NOMO-1 treated with dmso at 0.1 percent for 144 hours (cell line): Measurements from ENCODE around the gene SMAD7.

Source experiments
- DNase-seq: peaks from one replicate; lab custom pipeline; 2025; ENCODE audit not compliant: unreplicated experiment; lab: John Stamatoyannopoulos, UW

Gene SMAD7

DNA sequence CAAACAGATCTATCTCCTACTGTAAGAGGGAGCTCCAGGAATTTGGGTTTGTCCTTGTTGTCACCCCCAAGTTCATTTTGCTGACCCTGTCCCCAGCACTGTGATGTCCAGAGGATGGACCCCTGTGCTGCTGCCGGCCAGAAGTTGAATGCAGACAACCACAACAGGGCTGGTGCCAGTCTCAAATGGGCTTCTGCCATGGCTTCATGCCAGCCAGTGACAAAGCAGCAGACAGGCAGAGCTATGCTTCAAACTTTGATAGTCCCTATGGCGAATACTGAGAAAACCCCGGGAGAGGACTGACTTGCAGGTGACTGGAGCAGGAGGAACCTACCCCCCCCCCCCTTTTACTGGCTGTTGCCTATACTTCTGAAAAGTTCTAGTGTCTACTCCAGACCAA is 3.2 kb downstream of the SMAD7 start:
- no peak for DNase-seq

DNA sequence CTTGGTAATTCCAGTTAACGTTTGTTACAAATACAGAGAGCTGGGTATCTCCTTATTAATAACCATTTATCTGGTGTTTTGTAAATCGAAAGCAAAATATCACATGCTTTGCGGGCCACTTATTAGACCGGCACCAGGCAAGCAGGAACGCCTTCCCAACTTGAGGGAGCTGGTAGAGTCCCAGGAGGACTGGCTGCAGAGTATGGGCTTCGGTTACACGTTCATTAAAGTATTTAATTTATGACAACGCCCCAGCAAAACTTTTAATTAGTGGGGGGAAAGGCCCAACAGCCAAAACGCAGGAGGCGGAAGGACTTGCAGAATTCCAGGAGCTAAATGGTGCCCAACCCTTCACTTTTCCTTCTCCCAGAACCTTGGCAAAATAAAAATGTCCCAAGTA is 3.7 kb downstream of the SMAD7 start:
- no peak for DNase-seq

DNA sequence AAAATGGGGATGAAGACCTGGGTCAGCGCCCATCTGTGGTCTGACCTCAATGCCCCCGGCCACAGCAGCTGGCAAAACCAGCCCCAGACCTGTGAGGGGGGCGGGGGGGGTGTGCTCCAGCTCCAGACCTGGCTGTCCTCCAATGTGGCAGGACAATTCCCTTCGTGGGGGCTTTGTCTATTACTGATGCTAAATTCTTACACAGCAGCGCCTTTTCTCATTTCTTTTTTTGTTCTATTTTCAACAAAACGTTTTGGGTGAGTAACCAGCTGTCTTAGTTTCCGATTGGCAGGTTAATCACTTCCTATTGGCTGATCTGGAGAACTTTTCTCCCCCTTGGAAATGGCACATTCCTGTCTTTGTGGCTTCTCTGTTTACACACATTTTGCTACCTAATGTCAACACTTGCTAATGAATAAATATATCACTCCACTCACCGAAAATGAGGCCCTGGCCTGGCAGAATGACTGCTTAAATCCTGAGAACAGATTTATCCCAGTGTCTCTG is 4.4 kb downstream of the SMAD7 start:
- no peak for DNase-seq

DNA sequence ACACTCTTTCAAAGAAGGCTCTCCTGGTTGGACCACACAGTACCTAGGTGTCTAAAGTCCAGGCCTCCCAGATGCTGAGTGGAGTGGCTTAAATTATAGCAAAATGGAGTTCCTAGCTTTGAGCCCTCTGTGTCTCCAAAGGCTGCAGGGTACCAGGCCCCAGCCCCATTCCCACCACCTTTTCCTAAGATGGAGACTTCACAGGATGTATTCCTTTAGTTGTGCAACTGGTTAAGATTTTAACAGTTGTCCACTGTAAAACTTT is 4.9 kb downstream of the SMAD7 start:
- DNase-seq, result no peak

DNA sequence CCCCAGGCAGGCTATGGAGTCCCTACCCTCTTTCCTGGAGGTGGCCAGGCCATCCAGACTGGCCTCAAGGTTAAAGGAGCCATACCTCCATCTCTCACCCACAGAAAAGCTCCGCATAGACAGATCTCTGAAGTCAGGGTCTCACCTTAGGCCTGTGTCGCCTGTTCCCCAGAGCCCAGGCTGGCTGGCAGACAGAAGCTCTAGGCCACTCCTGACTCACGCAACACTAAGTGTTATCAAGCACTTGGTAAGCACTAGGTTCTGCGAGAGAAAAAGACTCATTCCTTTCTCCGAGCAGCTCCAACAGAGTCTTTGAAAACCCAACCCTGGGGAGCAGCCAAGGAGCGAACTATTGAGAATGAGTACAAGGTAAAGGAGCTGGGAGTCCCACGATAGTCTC is 6.1 kb downstream of the SMAD7 start:
- DNase-seq, result no peak

DNA sequence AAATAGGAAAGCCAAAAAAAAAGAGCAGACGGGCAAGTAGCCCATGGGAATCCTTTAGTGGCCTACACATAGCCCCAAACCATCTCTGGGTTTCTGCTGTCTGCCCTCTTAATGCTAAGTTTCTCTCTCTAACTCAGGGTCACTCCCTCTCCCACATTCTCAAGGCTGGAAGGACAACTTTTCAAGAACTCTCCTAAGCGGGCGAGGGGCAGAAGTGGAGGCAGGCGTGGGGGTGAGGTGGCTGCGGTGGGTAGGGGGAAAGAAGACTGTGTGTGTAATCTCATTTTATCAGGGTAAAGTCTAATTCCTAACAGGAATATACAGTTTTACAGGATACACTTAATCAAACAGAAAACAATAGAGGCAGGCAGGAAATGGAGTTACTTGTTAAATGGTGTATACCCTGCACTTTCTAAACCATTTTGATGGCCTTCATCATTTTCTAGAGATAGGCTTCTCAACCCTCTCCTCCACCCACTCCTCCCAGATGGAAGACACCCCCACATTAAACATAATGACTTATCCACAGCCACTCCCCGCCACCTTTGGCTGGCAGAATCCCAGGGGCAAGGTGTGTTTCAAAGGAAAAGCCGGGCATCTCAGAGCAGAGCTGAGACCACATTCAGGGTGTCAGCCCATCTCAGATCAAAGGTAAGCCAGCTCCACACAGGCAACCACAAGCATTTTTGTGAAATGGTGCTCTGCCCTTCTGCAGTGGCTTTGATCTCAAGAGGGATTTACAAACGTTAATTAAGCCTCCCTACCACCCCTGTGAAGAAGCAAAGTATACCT is 6.8 kb downstream of the SMAD7 start:
- no peak for DNase-seq

DNA sequence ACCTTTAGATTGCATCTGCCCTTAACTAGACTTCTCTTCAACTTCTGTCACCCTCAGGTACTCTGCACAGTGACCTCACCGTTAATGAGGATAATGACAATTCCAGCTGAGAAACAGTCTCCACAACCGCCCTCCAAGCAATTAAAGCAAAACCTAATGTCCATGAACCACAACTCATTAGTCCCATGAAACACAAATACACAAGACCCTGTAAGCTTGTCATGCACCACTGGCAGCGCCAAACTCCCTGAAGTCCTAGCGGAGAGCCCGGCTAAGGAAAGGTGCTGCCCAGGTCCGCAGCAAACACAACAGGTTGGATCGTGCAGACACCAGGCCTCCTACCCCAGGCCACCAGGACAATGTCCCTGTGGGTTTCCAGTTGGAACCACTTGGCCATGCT is 7.4 kb downstream of the SMAD7 start:
- no peak for DNase-seq

DNA sequence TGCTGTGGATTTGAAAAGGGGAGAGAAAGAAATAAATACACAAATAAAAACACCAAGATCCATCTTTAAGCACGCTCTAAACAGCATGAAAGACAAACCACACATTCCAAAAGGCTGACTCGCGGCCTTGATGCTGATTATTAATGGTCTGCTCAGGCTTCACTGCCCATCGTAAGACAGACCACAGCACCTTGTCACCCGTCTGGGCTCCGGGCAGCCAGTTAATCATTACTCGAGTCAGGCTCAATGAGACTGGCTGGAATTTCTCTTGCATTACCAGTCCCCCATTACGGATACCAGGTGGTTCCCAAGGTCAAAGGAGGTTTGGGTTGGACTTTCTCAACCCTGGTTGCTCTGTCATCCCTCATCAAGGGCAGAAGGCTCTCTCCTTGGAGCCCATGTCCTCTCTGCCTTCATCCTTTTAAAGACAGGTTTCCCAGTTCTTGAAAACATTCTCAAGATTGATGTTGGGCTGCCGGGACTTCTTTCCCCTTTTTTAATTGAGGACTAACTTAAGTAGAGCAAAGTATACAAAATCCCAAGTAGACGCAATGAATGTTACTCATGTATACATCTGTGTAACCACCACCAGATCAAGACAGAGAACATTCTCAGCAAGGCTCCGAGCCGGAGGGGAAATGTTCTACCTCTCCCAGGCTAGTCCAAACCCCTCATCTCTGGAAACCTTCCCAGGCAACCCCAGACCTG is 8.1 kb downstream of the SMAD7 start:
- DNase-seq, result no peak

DNA sequence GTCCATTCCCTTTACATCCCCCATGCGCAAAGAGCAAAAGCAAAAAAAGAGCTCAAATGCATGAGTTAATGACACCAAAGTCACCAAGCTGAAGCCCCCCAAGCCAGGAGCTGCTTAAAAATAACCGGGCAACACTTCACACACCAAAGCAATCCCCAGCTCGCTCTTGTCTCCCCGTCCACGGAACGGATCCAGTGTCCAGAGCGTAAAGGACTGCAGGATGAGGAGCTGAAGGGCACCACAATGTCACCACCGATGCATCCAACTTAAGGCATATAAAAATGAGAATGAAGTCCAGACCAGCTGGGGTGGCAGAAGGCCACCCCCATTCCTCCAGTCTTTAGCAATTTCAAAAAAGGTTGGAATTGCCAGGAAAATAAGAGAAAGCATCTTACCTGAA is 8.7 kb downstream of the SMAD7 start:
- DNase-seq, result no peak

DNA sequence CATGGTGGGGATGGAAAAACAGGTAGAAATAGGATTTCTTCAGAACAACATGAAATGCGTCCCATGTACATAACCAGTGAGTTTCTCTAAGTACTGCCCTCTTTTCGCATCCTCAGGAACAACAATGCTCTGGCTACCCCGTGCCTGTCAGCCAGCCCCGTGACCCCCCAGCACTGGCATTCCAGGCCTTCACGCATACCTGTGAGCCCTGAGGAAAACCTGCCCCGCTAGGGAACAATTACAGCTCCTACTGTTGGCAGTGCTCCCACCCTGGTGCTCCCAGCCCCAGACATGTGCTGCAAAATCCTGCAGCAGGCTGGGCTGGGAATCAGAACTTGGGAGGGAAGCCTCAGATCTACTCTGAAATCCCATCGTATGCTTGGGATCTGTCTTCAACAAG is 9.1 kb downstream of the SMAD7 start:
- no peak for DNase-seq

DNA sequence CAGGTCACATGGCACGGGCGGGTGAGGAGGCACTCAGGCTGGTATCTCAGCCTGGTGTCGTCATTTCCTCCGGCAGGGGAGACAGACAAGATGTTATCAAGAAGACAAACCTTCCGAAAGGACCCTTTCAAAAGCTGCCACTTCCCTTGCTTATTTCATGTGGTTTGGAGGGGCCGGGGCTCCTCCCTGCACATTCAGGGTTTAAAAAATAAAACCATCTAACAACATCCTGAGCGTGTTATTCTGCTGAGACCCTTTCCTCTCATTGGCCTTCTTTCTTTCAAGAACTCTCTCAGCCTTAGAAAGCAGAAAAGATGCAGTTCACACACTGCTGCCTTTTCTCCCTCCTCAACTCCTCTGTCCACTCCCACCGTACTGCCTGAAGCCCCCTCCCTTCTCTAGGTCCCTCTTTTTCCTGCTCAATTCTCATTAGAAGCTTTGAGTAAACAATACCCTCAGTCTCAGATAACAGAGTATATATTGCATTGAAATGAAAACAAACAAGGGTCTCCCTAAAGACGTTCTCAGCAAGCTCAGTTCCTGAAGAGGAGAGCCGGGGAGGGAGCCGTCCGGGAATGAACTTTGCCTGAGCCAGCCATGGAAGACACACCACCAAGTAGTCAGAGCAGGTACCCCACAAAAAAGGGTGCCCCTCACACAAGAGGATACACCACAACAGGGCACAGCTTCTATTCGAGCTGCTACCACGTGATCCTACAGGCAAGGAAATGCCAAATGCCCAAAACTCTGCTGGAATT is 9.7 kb downstream of the SMAD7 start:
- DNase-seq, result no peak

DNA sequence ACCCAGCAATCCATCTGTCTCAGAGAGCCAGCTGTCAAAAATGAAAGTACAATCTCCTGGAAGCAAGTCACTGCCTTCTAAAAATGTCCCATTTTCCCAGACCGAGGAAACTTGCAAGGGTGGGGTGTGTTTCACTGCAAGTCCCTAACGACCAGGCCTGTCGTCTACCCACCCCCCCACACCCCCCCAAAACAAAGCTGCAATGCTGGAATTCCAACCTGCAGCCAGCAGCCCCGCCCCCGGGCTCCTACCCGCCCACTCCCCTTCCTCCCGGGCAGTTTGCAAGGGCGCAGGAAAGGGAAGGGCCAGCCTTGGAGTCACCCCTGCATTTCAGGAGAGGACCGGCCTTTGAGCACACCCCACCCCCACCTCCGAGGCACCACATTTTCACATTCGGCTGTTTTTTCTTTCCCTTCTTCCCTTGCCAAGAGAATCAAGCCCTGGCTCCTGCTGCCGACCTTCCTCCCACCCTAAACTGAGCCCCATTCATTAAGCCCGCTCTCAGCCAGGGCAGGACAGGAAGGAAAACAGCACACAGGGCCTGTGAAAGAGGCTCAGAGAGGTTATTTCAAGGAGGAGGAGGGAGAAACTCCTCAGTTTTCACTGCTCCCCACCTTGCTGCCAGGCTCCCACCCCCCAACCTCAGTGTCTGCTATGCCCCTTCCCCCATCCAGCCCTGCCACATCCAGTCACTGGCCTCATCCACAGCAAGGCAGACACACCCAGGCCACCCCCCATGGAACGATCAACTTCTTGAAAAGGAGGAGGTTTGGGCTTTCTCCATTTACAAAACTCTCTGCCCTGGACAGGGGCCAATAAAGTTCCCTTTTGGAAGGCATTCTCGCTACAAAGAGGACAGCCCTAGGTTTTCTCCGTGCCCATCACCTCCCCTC is 11.3 kb downstream of the SMAD7 start:
- DNase-seq, result no peak

DNA sequence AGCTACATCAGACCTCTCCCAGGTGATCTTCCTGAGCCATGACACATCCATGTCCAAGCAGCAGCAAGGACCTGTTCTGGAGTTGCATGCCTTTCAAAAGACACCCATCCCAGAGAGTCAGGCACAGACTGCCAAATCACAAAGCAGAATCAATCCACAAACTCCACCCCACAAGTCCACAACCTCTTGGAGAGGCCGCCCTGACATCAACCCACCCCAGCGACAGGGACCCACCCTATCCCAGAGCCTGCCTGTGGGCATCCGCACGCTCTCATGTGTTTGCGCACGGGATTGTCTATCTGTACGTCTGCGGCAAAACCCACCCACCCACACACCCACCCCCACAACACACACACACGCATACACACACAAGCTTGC is 11.9 kb downstream of the SMAD7 start:
- no peak for DNase-seq

DNA sequence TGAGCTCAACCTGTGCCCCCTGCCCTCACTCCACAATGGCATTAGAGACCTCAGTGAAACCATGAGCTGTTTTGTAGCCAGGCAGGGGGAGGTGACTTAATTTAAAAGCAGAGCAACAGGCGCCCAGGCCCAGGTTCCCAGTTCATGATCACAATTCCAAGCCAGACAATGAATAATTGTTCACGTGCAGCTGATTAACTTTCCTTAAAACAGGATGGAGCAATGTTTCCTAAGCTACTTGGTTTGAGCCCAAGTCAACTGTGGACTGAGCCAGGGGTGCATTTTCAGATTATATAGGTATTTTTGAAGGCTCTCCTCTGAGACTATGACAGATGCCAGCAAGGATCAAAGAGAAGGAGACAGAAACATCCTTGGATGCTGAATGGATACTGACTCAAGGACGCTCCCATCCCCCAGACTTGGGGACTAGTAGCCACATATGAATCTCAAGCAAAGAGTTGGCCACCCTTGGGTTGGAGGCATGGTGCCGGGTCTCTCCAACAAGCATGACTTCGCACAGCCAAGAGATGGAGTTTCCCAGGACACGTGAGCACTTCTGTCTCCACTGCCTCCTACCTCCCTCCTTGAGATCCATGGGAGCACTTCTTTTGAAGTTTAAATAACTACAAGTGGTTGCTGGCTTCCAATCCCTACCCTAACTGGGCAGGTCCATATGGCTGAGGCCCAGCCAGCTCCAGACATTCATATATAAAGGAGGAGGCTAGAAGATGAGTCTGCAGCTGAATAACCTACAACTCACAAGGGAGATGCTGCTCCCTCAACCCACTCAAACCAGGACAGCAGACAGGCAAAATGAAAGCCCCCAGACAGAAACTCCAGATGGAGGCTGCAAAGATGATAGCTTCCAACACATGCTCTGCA is 12.7 kb downstream of the SMAD7 start:
- DNase-seq, result no peak

DNA sequence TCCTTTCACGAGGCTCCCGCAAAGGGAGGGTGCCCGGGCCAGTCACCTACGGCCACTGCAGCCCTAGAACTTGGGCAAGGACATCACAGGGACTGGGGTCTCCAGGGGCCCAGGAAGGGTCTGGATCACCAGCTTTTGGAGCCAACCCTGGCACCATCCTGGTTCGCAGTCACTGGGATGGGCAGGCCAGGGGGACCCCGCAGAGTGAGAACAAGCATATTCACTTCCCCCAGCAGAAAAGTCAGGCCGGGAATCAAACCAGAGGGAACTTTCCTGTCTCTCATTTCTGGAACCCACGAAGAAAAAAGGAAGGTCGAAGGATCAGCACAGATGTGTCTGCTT is 15.4 kb downstream of the SMAD7 start:
- no peak for DNase-seq

DNA sequence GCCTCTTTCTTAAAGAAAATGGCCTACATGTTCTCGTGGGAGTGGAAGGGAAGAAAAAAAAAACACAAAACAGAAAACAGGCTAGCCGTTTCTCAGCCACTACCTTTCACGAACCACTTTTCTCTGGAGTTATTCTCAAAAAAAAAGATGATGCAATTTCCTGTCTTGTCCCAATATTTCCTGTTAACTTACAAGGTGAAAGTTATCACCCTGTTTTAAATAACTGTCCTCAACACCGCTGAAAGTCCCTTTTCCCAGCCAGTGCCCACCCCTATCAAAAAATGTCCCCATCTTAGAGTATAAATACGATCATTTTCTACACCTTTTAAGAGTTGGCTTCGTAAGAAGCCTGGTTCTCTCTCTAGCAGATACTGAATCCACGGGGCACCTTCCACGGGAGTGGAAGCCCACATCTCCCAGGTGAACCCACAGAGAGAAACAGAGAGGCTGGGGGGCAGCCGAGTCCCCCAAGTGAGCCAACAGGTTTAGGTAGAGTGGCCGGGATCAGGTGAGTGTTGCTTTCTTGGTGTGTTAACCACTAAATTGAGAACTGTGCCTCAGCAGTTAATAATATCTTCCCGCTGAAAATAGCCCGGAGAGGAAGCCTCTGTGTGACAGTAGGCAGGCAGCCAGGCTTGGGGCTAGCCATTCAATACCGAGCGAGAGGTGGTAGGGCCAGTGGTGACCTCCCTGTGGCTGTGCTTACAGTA is 15.9 kb downstream of the SMAD7 start:
- DNase-seq, result peak; percentile 69

DNA sequence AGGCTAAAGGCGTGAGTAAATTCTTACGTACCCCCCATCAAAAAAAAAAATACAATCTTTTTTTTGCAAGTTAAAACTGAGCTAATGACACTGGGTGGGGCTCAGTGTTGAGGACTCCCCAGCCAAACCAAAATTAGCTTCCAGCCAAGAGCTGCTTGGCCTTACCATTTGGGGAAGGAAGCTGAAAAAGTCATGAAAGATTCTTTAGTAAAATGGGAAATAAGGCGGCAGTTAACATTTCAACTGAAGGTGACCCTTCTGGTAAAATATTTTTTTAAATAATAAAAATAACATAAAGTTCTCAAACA is 16.4 kb downstream of the SMAD7 start:
- DNase-seq, result peak; percentile 69

DNA sequence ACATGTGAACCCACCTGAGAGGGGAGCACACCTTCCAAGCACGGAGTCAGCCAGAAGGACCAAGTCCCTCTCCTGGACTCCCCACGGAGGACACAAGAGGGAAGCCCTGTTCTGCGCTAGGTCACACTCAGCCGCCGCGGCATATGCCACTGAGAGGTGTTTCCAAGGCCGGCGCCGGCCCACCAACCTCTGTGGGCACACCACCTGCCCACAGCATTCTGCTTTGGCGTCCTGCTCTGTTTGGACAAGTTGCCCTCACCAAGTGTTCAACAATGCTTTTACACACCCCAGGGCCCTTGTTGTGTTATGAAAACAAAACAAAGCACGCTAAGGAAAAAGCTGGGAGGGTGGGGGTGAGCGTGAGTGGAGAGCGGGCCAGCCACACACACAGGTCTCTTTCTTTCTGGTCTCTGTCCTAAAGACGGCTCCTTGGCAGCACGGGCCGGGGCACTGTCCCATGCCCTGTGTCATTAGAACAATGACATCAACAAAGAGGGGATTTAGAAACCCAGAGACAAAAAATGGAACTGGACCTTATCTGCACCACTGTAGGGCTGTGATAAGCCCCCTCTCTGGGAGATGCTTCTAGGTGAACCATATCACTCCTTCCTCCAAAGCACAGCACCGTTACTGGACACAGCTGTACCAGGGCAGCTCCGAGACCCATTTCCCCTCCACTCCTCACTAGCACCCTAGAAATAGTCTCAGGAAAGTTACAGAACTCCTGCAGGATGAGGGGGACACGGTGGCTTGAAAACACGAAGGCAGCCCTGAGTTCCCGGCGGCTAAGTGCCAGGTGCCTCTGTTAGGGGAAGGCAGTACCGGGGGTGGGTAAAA is 17.0 kb downstream of the SMAD7 start:
- DNase-seq, result no peak
